ENCODE data around the gene ZNF195.
"Not testable (repeated sequence)": the region's sequence is repeated elsewhere in the genome, so short reads cannot be mapped to it uniquely, and the experiment has no call there.

ZNF195 gene

GRCh38 chr11:3402181-3402860 is 23.4 kb upstream of the ZNF195 start:
- not testable (repeated sequence) for DNase-seq

GRCh38 chr11:3401052-3401451 is 22.1 kb upstream of the ZNF195 start:
- not testable (repeated sequence) for DNase-seq

GRCh38 chr11:3398509-3398908 is 19.6 kb upstream of the ZNF195 start:
- DNase-seq: not testable (repeated sequence)

GRCh38 chr11:3398106-3398505 is 19.2 kb upstream of the ZNF195 start:
- DNase-seq: not testable (repeated sequence)

GRCh38 chr11:3397210-3397609 is 18.3 kb upstream of the ZNF195 start:
- not testable (repeated sequence) for DNase-seq

- DNase-seq: not testable (repeated sequence)
Observed at GRCh38 chr11:3395468-3395867, 16.5 kb upstream of the ZNF195 start.

- not testable (repeated sequence) for DNase-seq
Observed at GRCh38 chr11:3394956-3395355, 16.0 kb upstream of the ZNF195 start.

GRCh38 chr11:3393450-3393849 is 14.5 kb upstream of the ZNF195 start:
- DNase-seq: not testable (repeated sequence)

- DNase-seq: no peak
Observed at GRCh38 chr11:3382613-3383285, 3.8 kb upstream of the ZNF195 start.

- DNase-seq: no peak
Observed at GRCh38 chr11:3381794-3382193, 2.8 kb upstream of the ZNF195 start.

GRCh38 chr11:3380706-3381545 is 2.0 kb upstream of the ZNF195 start:
- DNase-seq: no peak

- DNase-seq: no peak
Observed at GRCh38 chr11:3375552-3375951, 3.4 kb downstream of the ZNF195 start.

- DNase-seq: no peak
Observed at GRCh38 chr11:3370311-3370870, 8.6 kb downstream of the ZNF195 start.

- no peak for DNase-seq
Observed at GRCh38 chr11:3369366-3369765, 9.6 kb downstream of the ZNF195 start.

GRCh38 chr11:3368199-3368598 is 10.7 kb downstream of the ZNF195 start:
- no peak for DNase-seq

- no peak for DNase-seq
Observed at GRCh38 chr11:3367221-3367620, 11.7 kb downstream of the ZNF195 start.

GRCh38 chr11:3359092-3359824 is 19.7 kb downstream of the ZNF195 start:
- DNase-seq: no peak

- no peak for DNase-seq
Observed at GRCh38 chr11:3357994-3358676, 20.8 kb downstream of the ZNF195 start.

GRCh38 chr11:3357302-3357701 is 21.6 kb downstream of the ZNF195 start:
- DNase-seq: no peak

GRCh38 chr11:3356858-3357257 is 22.1 kb downstream of the ZNF195 start:
- no peak for DNase-seq

- no peak for DNase-seq
Observed at GRCh38 chr11:3353066-3353465, 25.9 kb downstream of the ZNF195 start.

GRCh38 chr11:3347127-3347526 is 31.8 kb downstream of the ZNF195 start:
- no peak for DNase-seq
